Kidney (tissue), 14 donors: ENCODE measurements around the gene FCHO1. TPM values are rescaled to one million over a fixed set of nuclear protein-coding genes. Genes with fewer than 3 reads are reported as not detected.

Source experiments
- DNase-seq, 5 donors: peaks; one replicate each; pipeline ENCODE4 v3.0.0-alpha.2; 2013 to 2020
- FAIRE-seq: peaks from 2 replicates; lab custom pipeline; 2012; peaks lifted over from hg19 to GRCh38; lab: Jason Lieb, UNC
- H3K27ac ChIP-seq, 2 donors: one replicate each; pipeline ENCODE4 v1.7.0; 2013; ENCODE audit warnings: low read depth in 2 of 2, low read length in 2 of 2, inconsistent platforms in 1 of 2
- H3K27me3 ChIP-seq: one replicate; pipeline ENCODE4 v1.7.1; 2013; ENCODE audit warnings: low read length, inconsistent platforms; ENCODE audit not compliant: control insufficient read depth, insufficient read depth
- H3K36me3 ChIP-seq, 3 donors: one replicate each; pipeline versions ENCODE4 v1.7.0 to v1.7.1; 2013; ENCODE audit warnings: low read length in 3 of 3, control low read depth in 1 of 3, inconsistent platforms in 1 of 3; ENCODE audit not compliant: insufficient read depth in 3 of 3, control insufficient read depth in 2 of 3
- H3K4me1 ChIP-seq, 3 donors: one replicate each; pipeline versions ENCODE4 v1.7.0 to v1.7.1; 2013; ENCODE audit warnings: low read length in 3 of 3, inconsistent platforms in 1 of 3, low read depth in 1 of 3; ENCODE audit not compliant: control insufficient read depth in 2 of 3, insufficient read depth in 2 of 3
- H3K4me3 ChIP-seq, 3 donors: one replicate each; pipeline versions ENCODE4 v1.7.0 to v1.8.1; 2013; ENCODE audit warnings: low read length in 3 of 3, control low read depth in 1 of 3, inconsistent platforms in 1 of 3
- H3K9ac ChIP-seq, 3 donors: one replicate each; pipeline versions ENCODE4 v1.7.0 to v1.7.1; 2013; ENCODE audit warnings: low read length in 3 of 3, control low read depth in 1 of 3, inconsistent platforms in 1 of 3
- H3K9me3 ChIP-seq, 3 donors: one replicate each; pipeline versions ENCODE4 v1.7.0 to v1.7.1; 2013; ENCODE audit warnings: low read length in 3 of 3, control low read depth in 1 of 3, inconsistent platforms in 1 of 3; ENCODE audit not compliant: control insufficient read depth in 2 of 3, insufficient read depth in 1 of 3
- CTCF ChIP-seq: IDR thresholded peaks from 3 replicates; pipeline ENCODE4 v1.5.1; 2012; ENCODE audit warnings: mild to moderate bottlenecking, moderate library complexity, borderline replicate concordance; ENCODE audit not compliant: insufficient read depth; ENCODE audit errors: extremely low read depth
- intact Hi-C: fragments of 100-400 bp; cut with DNase I; formaldehyde crosslinking; loops from one replicate; pipeline ENCODE4 v1.11.1; 2022
- polyA plus RNA-seq: library from polyadenylated mRNA; stranded (reverse); fragments of 350-450 nt; fragmentation: Illumina TruSeq; extraction: RNeasy Lipid Tissue Mini Kit (QIAGEN cat#74804); gene quantifications from one replicate; pipeline ENCODE4 v1.2.3, GENCODE V29; 2014; ENCODE audit warnings: low read depth, low replicate concordance; ENCODE audit not compliant: insufficient read depth
- total RNA-seq: library from RNA; stranded (reverse); fragmentation: NEBNext Ultra II Directional; extraction: Animal tissue kit (Norgen Biotek cat#: 25700); gene quantifications from one replicate; pipeline ENCODE4 v1.2.1, GENCODE V29; 2021
- donor health status: control.
- donor health status: control.
- donor health status: control.
- donor health status: control.
- donor health status: control.
- donor health status: DM: yes; HTN: yes; CAD: no.
- donor health status: Normal renal cell carcinoma (clear cell type).

FCHO1 gene
- total and polyA plus RNA-seq, 2 donors from 2014 or later, result 0.52 to 5.9 TPM

- no peak for FAIRE-seq
Measured at GRCh38 chr19:17811681-17812080, 60.4 kb downstream of the FCHO1 start.

GRCh38 chr19:17812099-17812498 lies 60.8 kb downstream of the FCHO1 start:
- FAIRE-seq (no peak), DNase-seq (no peak)
- Histone ChIP-seq H3K4me1 (no peaks in the 10 kb centered on the region), H3K4me3 (no peak overlapping the region), H3K27me3 (no peaks in the 10 kb centered on the region), H3K27ac (no peak overlapping the region), H3K36me3 (no peaks in the 10 kb centered on the region), H3K9me3 (peaks cover 0 to 4% (median 0%) of the 10 kb centered on the region in 3 donors), H3K9ac (no peak overlapping the region)
- intact Hi-C loops, result no loop called here
- no peak for TF ChIP-seq CTCF

More at GRCh38 chr19:17811681-17812080, 60.4 kb downstream of the FCHO1 start:
- Histone ChIP-seq H3K4me1 (no peaks in the 10 kb centered on the region), H3K9ac (no peak overlapping the region), H3K27ac (no peak overlapping the region), H3K36me3 (no peaks in the 10 kb centered on the region), H3K9me3 (peaks cover 0 to 4% (median 0%) of the 10 kb centered on the region in 3 donors), H3K27me3 (no peaks in the 10 kb centered on the region), H3K4me3 (no peak overlapping the region)
- DNase-seq, result no peak
- intact Hi-C loops, result no loop called here
- TF ChIP-seq CTCF, result no peak

GRCh38 chr19:17817668-17818363 lies 66.5 kb downstream of the FCHO1 start:
- no peaks in the 10 kb centered on the region for H3K36me3 ChIP-seq
- intact Hi-C loops, result no loop called here
- FAIRE-seq, result no peak

More at GRCh38 chr19:17817668-17818363, 66.5 kb downstream of the FCHO1 start:
- H3K4me1 ChIP-seq, result no peaks in the 10 kb centered on the region
- H3K27ac ChIP-seq, result no peak overlapping the region
- no peak for DNase-seq
- TF ChIP-seq CTCF, result no peak
- H3K9ac ChIP-seq, result no peak overlapping the region
- no peaks in the 10 kb centered on the region for H3K9me3 ChIP-seq
- H3K4me3 ChIP-seq, result no peak overlapping the region
- no peaks in the 10 kb centered on the region for H3K27me3 ChIP-seq
